Left ventricle myocardium inferior (tissue), 1 donor: Measurements from ENCODE around the gene ENHO. TPM values are rescaled to one million over a fixed set of nuclear protein-coding genes. Genes with fewer than 3 reads are reported as not detected.

Experiments used
- DNase-seq: peaks from one replicate; pipeline ENCODE4 v3.0.0-alpha.2; 2020
- H3K27ac ChIP-seq: fragments of 200-600 bp; replicated peaks from 2 replicates; pipeline ENCODE4 v1.8.0; 2021
- H3K27me3 ChIP-seq: fragments of 200-600 bp; 2 replicates; pipeline ENCODE4 v1.8.0; 2021; ENCODE audit warnings: low read depth
- H3K36me3 ChIP-seq: fragments of 200-600 bp; 2 replicates; pipeline ENCODE4 v1.8.0; 2021
- H3K4me1 ChIP-seq: fragments of 200-600 bp; 2 replicates; pipeline ENCODE4 v1.8.0; 2021
- H3K4me3 ChIP-seq: fragments of 200-600 bp; 2 replicates; pipeline ENCODE4 v1.8.0; 2021; ENCODE audit warnings: mild to moderate bottlenecking, moderate library complexity
- H3K9me3 ChIP-seq: fragments of 200-600 bp; replicated peaks from 2 replicates; pipeline ENCODE4 v1.8.0; 2021
- CTCF ChIP-seq: fragments of 200-600 bp; IDR thresholded peaks from 2 replicates; pipeline ENCODE4 v1.8.0; 2021; ENCODE audit warnings: antibody characterized with exemption, mild to moderate bottlenecking, borderline replicate concordance
- intact Hi-C: fragments of 100-400 bp; cut with micrococcal nuclease; formaldehyde crosslinking; loops from one replicate; pipeline ENCODE4 v1.11.0; 2022
- total RNA-seq: library from RNA; stranded (reverse); fragmentation: NEBNext Ultra II Directional; extraction: Animal tissue kit (Norgen Biotek cat#: 25700); gene quantifications from one replicate; pipeline ENCODE4 v1.2.1, GENCODE V29; 2021
- donor health status: DM: no; HTN: yes; CAD: no; lungs with severe emphysema.

ENHO gene
- total RNA-seq, 1 donor from 2014 or later, result not detected

GRCh38 chr9:34559624-34560455 lies 37.0 kb upstream of the ENHO start:
- no peaks in the 10 kb centered on the region for H3K9me3 ChIP-seq
- intact Hi-C loops, result no loop called here
- DNase-seq, result peak; percentile 48
- no peaks in the 10 kb centered on the region for H3K36me3 ChIP-seq
- H3K27ac ChIP-seq, result peak overlapping the region; percentile 58
- peaks cover 26% of the 10 kb centered on the region for H3K4me1 ChIP-seq
- no peak for TF ChIP-seq CTCF
- peak overlapping the region; percentile 46 for H3K4me3 ChIP-seq
- peaks cover 25% of the 10 kb centered on the region for H3K27me3 ChIP-seq

GRCh38 chr9:34558919-34559623 lies 36.3 kb upstream of the ENHO start:
- no peak for TF ChIP-seq CTCF
- H3K27ac ChIP-seq, result peak overlapping the region; percentile 58
- H3K4me3 ChIP-seq, result peak overlapping the region; percentile 46
- no peak for DNase-seq
- peaks cover 25% of the 10 kb centered on the region for H3K27me3 ChIP-seq
- peaks cover 26% of the 10 kb centered on the region for H3K4me1 ChIP-seq
- no peaks in the 10 kb centered on the region for H3K9me3 ChIP-seq
- no peaks in the 10 kb centered on the region for H3K36me3 ChIP-seq
- intact Hi-C loops, result no loop called here

GRCh38 chr9:34558364-34558763 lies 35.6 kb upstream of the ENHO start:
- H3K27me3 ChIP-seq, result peaks cover 25% of the 10 kb centered on the region
- intact Hi-C loops, result no loop called here
- TF ChIP-seq CTCF, result no peak
- H3K36me3 ChIP-seq, result no peaks in the 10 kb centered on the region
- DNase-seq, result no peak
- H3K4me1 ChIP-seq, result peaks cover 26% of the 10 kb centered on the region
- no peak overlapping the region for H3K4me3 ChIP-seq
- H3K27ac ChIP-seq, result no peak overlapping the region
- H3K9me3 ChIP-seq, result no peaks in the 10 kb centered on the region

- peaks cover 26% of the 10 kb centered on the region for H3K4me1 ChIP-seq
- TF ChIP-seq CTCF, result no peak
- DNase-seq, result no peak
- H3K9me3 ChIP-seq, result no peaks in the 10 kb centered on the region
- no peaks in the 10 kb centered on the region for H3K36me3 ChIP-seq
- peaks cover 25% of the 10 kb centered on the region for H3K27me3 ChIP-seq
- H3K27ac ChIP-seq, result no peak overlapping the region
- H3K4me3 ChIP-seq, result no peak overlapping the region
- intact Hi-C loops, result no loop called here
Observed at GRCh38 chr9:34557426-34558321, 34.9 kb upstream of the ENHO start.

GRCh38 chr9:34556949-34557348 lies 34.2 kb upstream of the ENHO start:
- Histone ChIP-seq H3K36me3 (no peaks in the 10 kb centered on the region), H3K27ac (no peak overlapping the region), H3K4me3 (no peak overlapping the region), H3K27me3 (peaks cover 25% of the 10 kb centered on the region), H3K9me3 (no peaks in the 10 kb centered on the region), H3K4me1 (peaks cover 26% of the 10 kb centered on the region)
- TF ChIP-seq CTCF, result no peak
- intact Hi-C loops, result no loop called here
- no peak for DNase-seq
